Astrocyte of the hippocampus (primary cell): ENCODE measurements around the gene INSYN2B.

Experiments
- DNase-seq: peaks from one replicate; pipeline ENCODE4 v3.0.0; 2011; ENCODE audit warnings: low read depth, low spot score

The INSYN2B gene

GRCh38 chr5:169889572-169889971 is 90.7 kb downstream of the INSYN2B start:
- DNase-seq = no peak

- DNase-seq = no peak
Observed at GRCh38 chr5:169886677-169887076, 93.6 kb downstream of the INSYN2B start.

- DNase-seq = no peak
Observed at GRCh38 chr5:169886033-169886432, 94.3 kb downstream of the INSYN2B start.

- no peak for DNase-seq
Observed at GRCh38 chr5:169881702-169882303, 98.5 kb downstream of the INSYN2B start.

- peak; percentile 29 for DNase-seq
Observed at GRCh38 chr5:169880785-169881184, 99.5 kb downstream of the INSYN2B start.

- DNase-seq = no peak
Observed at GRCh38 chr5:169880012-169880663, 100.2 kb downstream of the INSYN2B start.

GRCh38 chr5:169876386-169876785 is 103.9 kb downstream of the INSYN2B start:
- DNase-seq = peak; percentile 49

- no peak for DNase-seq
Observed at GRCh38 chr5:169875731-169876130, 104.6 kb downstream of the INSYN2B start.

- no peak for DNase-seq
Observed at GRCh38 chr5:169875091-169875728, 105.1 kb downstream of the INSYN2B start.

- DNase-seq = no peak
Observed at GRCh38 chr5:169874621-169875020, 105.7 kb downstream of the INSYN2B start.

GRCh38 chr5:169873642-169874041 is 106.7 kb downstream of the INSYN2B start:
- DNase-seq = peak; percentile 65

- no peak for DNase-seq
Observed at GRCh38 chr5:169871826-169872490, 108.3 kb downstream of the INSYN2B start.

- no peak for DNase-seq
Observed at GRCh38 chr5:169870211-169870610, 110.1 kb downstream of the INSYN2B start.

- DNase-seq = no peak
Observed at GRCh38 chr5:169869066-169869465, 111.2 kb downstream of the INSYN2B start.

GRCh38 chr5:169867347-169867746 is 112.9 kb downstream of the INSYN2B start:
- DNase-seq = no peak

- no peak for DNase-seq
Observed at GRCh38 chr5:169864483-169864882, 115.8 kb downstream of the INSYN2B start.

GRCh38 chr5:169862391-169862811 is 117.9 kb downstream of the INSYN2B start:
- DNase-seq = peak; percentile 40

GRCh38 chr5:169861934-169862333 is 118.4 kb downstream of the INSYN2B start:
- peak; percentile 80 for DNase-seq

- no peak for DNase-seq
Observed at GRCh38 chr5:169861433-169861832, 118.9 kb downstream of the INSYN2B start.

- no peak for DNase-seq
Observed at GRCh38 chr5:169860585-169860984, 119.7 kb downstream of the INSYN2B start.

- DNase-seq = peak; percentile 83
Observed at GRCh38 chr5:169856571-169856970, 123.7 kb downstream of the INSYN2B start.

- no peak for DNase-seq
Observed at GRCh38 chr5:169851321-169851850, 128.9 kb downstream of the INSYN2B start.
